GM19324 (cell line): Measurements from ENCODE around the gene CIB4.
"Not testable (repeated sequence)": the region's sequence is repeated elsewhere in the genome, so short reads cannot be mapped to it uniquely, and the experiment has no call there.

Experiments
- ATAC-seq: cut with Tn5 transposase; IDR thresholded peaks from one replicate; pipeline ENCODE4 v1.9.1; 2021; ENCODE audit warnings: mild to moderate bottlenecking, moderate library complexity; ENCODE audit not compliant: unreplicated experiment, low FRiP score

Gene CIB4

GRCh38 chr2:26574066-26574899, 66.9 kb downstream of the CIB4 start:
- no peak for ATAC-seq

DNA sequence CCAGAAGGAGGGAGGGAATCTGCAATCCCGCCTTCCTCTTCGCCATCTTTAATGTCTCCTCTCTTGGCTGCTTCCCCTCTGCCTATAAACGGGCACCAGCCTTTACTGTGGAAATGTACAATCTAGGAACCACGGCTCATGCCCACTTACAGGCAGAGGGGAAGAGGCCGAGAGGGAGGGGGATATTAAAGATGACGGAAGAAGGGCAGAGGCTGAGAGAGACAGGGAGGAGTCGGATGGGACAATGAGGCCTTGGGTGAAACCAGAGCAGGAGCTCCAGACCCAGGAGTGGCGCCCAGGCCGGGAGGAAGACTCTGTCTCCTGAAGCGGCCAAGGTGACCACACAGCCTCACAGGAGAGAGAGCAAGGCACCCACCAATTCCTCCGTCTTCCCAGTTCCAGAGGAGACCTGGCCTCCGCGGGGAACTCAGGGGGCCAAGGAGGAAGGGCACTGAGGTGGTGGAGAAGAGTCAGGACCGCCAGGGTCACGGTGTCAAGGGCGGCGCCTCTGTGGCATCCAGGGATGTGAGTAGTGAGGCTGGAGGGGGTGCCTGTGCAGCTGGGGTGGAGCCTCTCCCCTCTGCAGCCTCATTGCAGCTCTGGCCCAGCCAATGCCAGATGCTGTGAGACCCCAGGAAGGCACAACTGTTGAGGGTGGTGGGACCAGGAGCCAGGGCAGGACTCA, 67.8 kb downstream of the CIB4 start:
- no peak for ATAC-seq

DNA sequence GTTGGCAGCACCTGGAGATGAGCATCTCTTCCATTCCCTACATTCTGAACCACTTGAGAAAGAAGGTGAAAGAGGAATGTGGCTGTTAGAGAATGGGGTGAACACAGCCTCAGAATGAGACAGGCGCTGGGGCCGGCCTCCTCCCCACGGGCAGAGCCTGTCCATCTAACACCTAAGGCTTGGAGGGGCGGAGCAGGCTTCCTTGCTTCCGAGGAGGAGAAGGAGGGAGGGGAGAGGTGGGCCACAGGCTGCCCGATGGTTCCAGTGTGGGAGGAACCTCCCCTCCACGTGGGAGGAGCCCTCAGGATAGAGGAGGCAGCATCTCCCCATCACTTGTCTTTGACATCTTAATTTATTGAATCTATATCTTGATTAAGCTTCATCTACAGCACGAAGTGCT, 68.6 kb downstream of the CIB4 start:
- no peak for ATAC-seq

- no peak for ATAC-seq
These were observed 69.8 kb downstream of the CIB4 start for GRCh38 chr2:26571316-26571715.

DNA sequence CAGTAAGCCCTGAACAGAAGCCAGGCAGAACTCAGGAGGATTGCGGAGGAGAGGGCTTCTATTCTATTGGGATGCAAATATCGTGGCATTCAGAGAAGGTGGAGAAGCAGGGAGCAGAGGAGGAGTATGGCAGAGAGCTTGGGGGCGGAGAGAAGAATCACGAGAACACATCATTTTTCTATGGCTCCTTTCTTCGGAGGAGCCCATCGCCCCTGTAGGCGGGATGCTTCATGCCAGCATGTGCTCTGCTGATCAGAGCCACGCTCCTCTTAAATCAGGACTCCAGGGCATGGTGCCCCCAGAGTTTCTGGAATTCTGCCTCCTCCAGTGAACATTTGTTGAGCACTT, 71.1 kb downstream of the CIB4 start:
- ATAC-seq: no peak

GRCh38 chr2:26569216-26570082, 71.7 kb downstream of the CIB4 start:
- no peak for ATAC-seq

GRCh38 chr2:26568076-26568890, 72.9 kb downstream of the CIB4 start:
- ATAC-seq: no peak

GRCh38 chr2:26567534-26567933, 73.6 kb downstream of the CIB4 start:
- ATAC-seq: no peak

DNA sequence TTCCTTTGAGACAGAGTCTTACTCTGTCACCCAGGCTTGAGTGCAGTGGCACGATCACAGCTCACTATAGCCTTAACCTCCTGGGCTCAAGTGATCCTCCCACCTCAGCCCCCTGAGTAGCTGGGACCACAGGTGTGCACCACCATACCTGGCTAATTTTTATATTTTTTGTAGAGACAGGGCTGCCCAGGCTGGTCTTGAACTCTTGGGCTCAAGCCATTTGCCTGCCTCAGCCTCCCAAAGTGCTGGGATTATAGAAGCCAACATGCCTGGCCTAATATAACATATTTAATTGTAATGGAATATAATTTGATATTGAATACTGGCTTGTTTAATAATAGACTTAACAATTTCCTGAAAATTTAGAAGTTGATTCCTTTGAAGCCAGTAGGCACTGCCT, 74.4 kb downstream of the CIB4 start:
- ATAC-seq: not testable (repeated sequence)

DNA sequence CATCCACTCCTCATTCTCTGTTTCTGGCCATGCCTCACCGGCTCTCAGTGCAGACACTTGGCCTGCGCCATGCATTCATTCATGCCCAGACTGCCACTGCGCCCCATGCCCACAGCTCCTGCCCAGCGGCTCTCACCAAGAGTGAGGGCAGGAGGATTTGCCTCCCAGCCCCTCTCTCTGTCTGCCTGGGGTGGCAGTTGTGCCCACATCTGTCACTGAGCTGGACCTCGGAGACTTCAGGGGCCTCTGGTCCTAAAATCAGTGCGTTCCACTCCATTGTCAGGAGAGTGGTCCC, 75.1 kb downstream of the CIB4 start:
- ATAC-seq: no peak

DNA sequence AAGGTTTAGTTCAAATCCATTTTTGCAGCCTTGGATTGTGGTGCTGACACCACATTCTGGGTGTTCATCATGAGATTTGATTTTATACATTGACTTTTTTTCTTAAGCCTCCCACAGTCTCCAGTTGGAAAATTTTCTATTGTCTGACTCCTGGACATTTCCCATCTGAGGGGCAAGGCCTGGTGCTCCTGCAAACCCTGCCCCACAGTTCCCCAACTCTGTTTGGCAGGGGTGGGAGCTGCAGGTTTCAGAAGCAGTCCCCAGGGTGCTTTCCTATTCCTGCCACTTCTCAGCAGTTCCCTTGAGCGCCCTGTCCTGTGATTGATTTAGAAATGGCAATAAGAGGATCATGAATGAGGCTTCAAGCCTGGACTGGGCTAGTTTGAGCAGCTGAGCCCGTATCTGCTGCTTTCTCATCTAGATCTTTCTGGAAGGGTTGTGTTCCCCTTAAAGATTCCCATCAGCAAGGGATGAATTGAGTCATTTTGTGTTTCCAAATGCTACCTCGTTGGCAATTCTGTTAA, 77.0 kb downstream of the CIB4 start:
- ATAC-seq: no peak

GRCh38 chr2:26563686-26564085, 77.5 kb downstream of the CIB4 start:
- ATAC-seq: no peak

DNA sequence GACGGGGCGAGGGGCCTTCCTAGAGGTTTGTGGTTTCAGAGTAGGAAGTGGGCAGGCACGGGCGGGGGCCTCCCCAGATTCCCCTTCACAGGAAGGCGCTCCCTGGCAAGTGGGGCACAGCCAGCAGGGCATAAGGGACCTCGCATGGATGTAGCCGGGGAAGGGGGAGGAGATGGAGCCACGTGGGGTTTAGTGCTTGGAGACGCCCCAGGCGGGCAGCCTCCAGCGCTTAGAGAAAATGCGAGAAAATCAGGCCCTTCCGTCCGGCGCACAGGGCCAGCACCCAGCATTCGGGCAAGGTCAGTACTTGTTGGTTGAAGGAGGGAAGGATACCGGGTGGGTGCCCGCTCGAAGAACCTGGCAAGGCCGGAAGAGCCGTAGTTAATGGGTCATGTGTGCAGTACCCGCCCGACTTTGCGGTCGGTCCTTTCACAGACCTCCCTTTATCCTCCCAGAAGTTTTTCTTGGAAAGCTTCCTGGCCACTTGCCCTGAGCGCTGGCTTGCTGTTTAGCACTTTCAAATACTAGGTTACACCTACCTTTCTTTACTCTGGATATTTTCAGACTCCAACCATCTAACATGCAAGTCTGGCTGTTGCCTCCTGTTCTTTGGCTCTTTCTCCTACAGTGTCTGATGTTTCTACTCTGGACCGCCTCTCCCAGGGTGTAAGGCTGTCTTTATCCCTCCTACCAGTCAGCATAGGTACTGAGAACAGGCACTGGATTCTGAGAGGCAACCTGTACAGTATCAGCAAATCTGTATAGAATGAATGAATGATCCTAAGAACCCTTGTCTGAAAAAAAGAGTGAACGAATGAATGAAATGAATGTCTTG, 78.1 kb downstream of the CIB4 start:
- no peak for ATAC-seq

DNA sequence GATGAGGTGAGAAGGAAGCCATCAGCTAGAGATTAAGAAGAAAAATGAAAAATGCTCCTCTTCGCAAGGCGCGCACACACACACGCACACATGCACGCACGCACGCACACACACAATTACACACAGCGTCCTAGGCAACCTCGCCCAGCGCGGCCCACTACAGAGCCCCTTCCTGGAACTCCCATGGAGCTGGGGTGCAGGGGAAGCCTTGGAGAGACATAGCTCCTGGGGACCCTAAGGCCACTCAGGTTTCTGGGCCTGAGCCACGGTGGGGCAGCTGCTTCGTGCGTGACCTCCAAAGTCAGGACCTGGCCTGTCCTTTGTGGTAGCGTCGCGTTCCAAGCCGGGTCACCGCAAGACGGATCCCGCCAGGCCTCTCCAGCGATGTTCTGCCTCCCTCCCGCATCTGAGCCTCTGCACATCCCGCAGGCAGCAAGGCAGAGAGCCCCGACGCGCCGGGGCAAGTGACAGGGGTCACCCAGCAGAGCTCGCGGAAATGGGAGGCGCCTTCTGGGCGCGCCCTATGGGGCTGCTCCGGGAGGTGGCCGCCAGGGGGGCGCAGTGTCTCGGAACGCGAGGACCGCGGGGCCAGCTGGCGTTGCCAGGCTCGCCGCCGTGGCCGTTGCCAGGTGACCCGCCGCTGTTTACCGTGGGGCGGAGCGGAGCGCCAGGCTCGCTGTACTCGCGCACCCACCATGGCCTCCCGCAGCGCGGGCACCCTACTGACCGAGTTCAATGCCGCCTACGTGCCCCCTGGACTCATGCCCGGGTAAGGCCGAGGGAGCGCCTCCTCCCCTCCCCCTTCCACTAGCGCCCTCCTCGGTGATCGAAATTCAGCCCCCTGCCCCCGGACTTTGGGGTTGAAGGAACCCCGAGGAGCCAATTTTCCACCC, 79.0 kb downstream of the CIB4 start:
- no peak for ATAC-seq

DNA sequence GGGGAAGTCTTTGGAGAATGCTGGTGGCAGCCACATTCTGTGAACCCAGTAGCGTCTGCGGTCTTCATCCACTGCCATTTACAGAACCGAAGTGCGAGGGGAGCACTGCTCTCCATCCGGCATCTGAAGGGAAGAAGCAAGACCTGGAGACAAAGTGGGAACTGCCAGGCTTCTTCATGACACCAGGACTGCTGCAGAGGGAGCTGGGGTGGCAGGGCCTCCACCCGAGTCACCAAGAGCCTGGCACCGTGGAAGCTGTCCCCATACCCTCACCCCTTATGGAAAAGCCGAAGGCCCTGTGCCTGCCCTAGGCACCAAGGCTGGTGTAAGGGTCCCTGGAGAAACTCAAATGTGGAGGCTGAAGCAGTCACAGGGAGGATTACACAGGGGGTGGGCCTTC, 79.8 kb downstream of the CIB4 start:
- no peak for ATAC-seq

GRCh38 chr2:26560892-26561291, 80.3 kb downstream of the CIB4 start:
- no peak for ATAC-seq

DNA sequence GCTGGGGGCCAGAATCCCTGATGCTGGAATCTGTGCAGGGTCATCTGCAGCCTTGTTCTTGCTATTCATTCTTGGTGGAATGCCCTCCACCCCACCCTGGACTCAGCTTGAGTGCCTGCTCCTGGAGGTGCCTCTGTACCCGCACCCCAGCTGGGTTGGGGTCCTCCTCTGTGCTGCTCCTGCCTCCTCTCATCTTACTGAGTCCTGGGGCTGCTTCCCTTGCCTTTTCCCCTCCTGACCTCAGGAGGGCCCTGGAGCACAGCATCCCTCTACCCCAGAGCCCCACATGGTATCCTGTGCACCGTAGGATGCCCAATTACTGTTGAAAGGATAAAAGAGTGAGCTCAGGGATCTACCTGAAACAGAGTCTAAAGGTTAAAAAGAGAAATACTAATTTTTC, 81.6 kb downstream of the CIB4 start:
- no peak for ATAC-seq

GRCh38 chr2:26559044-26559405, 82.1 kb downstream of the CIB4 start:
- ATAC-seq: no peak
